Muscle layer of duodenum (tissue), 2 donors: Measurements from ENCODE around the gene TMEM217.

ENCODE experiments used
- H3K27ac ChIP-seq: one replicate; pipeline ENCODE4 v1.7.0; 2013; ENCODE audit warnings: mild to moderate bottlenecking, low read length
- H3K27me3 ChIP-seq: one replicate; pipeline ENCODE4 v1.7.0; 2013; ENCODE audit warnings: low read depth, mild to moderate bottlenecking, control low read depth, low read length
- H3K36me3 ChIP-seq, 2 donors: one replicate each; pipeline ENCODE4 v1.7.0; 2013; ENCODE audit warnings: low read length in 2 of 2, control low read depth in 1 of 2, mild to moderate bottlenecking in 1 of 2; ENCODE audit not compliant: insufficient read depth in 2 of 2, control insufficient read depth in 1 of 2
- H3K4me1 ChIP-seq, 2 donors: one replicate each; pipeline ENCODE4 v1.7.0; 2013; ENCODE audit warnings: low read length in 2 of 2, mild to moderate bottlenecking in 2 of 2, control low read depth in 1 of 2, moderate library complexity in 1 of 2; ENCODE audit not compliant: insufficient read depth in 2 of 2, control insufficient read depth in 1 of 2
- H3K4me3 ChIP-seq, 2 donors: one replicate each; pipeline ENCODE4 v1.7.0; 2013; ENCODE audit warnings: low read length in 2 of 2, low read depth in 1 of 2, mild to moderate bottlenecking in 1 of 2
- H3K9me3 ChIP-seq, 2 donors: one replicate each; pipeline ENCODE4 v1.7.0; 2013; ENCODE audit warnings: low read length in 2 of 2, control low read depth in 1 of 2, mild to moderate bottlenecking in 1 of 2; ENCODE audit not compliant: control insufficient read depth in 1 of 2
- donor health status: healthy.

Gene TMEM217

GRCh38 chr6:37177077-37177934 lies 80.6 kb downstream of the TMEM217 start:
- Histone ChIP-seq H3K27me3 (no peaks in the 10 kb centered on the region), H3K4me1 (peaks cover 0 to 28% of the 10 kb centered on the region in 2 donors), H3K36me3 (peaks cover 28 to 35% of the 10 kb centered on the region in 2 donors), H3K27ac (no peak overlapping the region), H3K4me3 (no peak overlapping the region), H3K9me3 (no peaks in the 10 kb centered on the region)

GRCh38 chr6:37176268-37177076 lies 81.5 kb downstream of the TMEM217 start:
- H3K36me3 ChIP-seq = peaks cover 28 to 36% of the 10 kb centered on the region in 2 donors

GRCh38 chr6:37175332-37176267 lies 82.3 kb downstream of the TMEM217 start:
- H3K4me3 ChIP-seq = peak overlapping the region in 1 of 2 donors; percentile 32
- peaks cover 0 to 30% of the 10 kb centered on the region in 2 donors for H3K4me1 ChIP-seq
- H3K27ac ChIP-seq = peak overlapping the region; percentile 30
- H3K36me3 ChIP-seq = peaks cover 28 to 36% of the 10 kb centered on the region in 2 donors
- H3K9me3 ChIP-seq = no peaks in the 10 kb centered on the region
- no peaks in the 10 kb centered on the region for H3K27me3 ChIP-seq

More at GRCh38 chr6:37176268-37177076, 81.5 kb downstream of the TMEM217 start:
- H3K4me3 ChIP-seq = no peak overlapping the region
- no peak overlapping the region for H3K27ac ChIP-seq
- H3K9me3 ChIP-seq = no peaks in the 10 kb centered on the region
- H3K27me3 ChIP-seq = no peaks in the 10 kb centered on the region
- peaks cover 0 to 30% of the 10 kb centered on the region in 2 donors for H3K4me1 ChIP-seq

GRCh38 chr6:37174515-37175331 lies 83.2 kb downstream of the TMEM217 start:
- Histone ChIP-seq H3K4me3 (peak overlapping the region; percentile 38 to 84), H3K9me3 (no peaks in the 10 kb centered on the region), H3K27me3 (no peaks in the 10 kb centered on the region), H3K4me1 (peaks cover 0 to 30% of the 10 kb centered on the region in 2 donors), H3K36me3 (peaks cover 28 to 36% of the 10 kb centered on the region in 2 donors), H3K27ac (peak overlapping the region; percentile 13)

- no peaks in the 10 kb centered on the region for H3K9me3 ChIP-seq
- H3K4me3 ChIP-seq = peak overlapping the region; percentile 84 to 93
- no peaks in the 10 kb centered on the region for H3K27me3 ChIP-seq
- peaks cover 33 to 36% of the 10 kb centered on the region in 2 donors for H3K36me3 ChIP-seq
- peak overlapping the region; percentile 19 for H3K27ac ChIP-seq
- peaks cover 0 to 30% of the 10 kb centered on the region in 2 donors for H3K4me1 ChIP-seq
Measured at GRCh38 chr6:37174196-37174514, 83.8 kb downstream of the TMEM217 start.

GRCh38 chr6:37173493-37174195 lies 84.3 kb downstream of the TMEM217 start:
- Histone ChIP-seq H3K27me3 (no peaks in the 10 kb centered on the region), H3K27ac (peak overlapping the region; percentile 19), H3K4me3 (peak overlapping the region; percentile 84 to 93), H3K9me3 (no peaks in the 10 kb centered on the region), H3K36me3 (peaks cover 33 to 36% of the 10 kb centered on the region in 2 donors), H3K4me1 (peaks cover 0 to 30% of the 10 kb centered on the region in 2 donors)

GRCh38 chr6:37172912-37173492 lies 84.9 kb downstream of the TMEM217 start:
- Histone ChIP-seq H3K4me1 (peaks cover 0 to 30% of the 10 kb centered on the region in 2 donors), H3K27ac (peak overlapping the region; percentile 98), H3K36me3 (peaks cover 33 to 36% of the 10 kb centered on the region in 2 donors), H3K9me3 (no peaks in the 10 kb centered on the region), H3K27me3 (no peaks in the 10 kb centered on the region), H3K4me3 (peak overlapping the region; percentile 84 to 93)

GRCh38 chr6:37171970-37172812 lies 85.8 kb downstream of the TMEM217 start:
- no peaks in the 10 kb centered on the region for H3K9me3 ChIP-seq
- H3K4me3 ChIP-seq = peak overlapping the region; percentile 84 to 93
- peaks cover 33 to 36% of the 10 kb centered on the region in 2 donors for H3K36me3 ChIP-seq
- peaks cover 0 to 30% of the 10 kb centered on the region in 2 donors for H3K4me1 ChIP-seq
- H3K27me3 ChIP-seq = no peaks in the 10 kb centered on the region
- H3K27ac ChIP-seq = peak overlapping the region; percentile 98
